RWPE2 (cell line): Measurements from ENCODE around the gene AKAP10.
"Not testable (repeated sequence)": the region's sequence is repeated elsewhere in the genome, so short reads cannot be mapped to it uniquely, and the experiment has no call there.

Source experiments
- ATAC-seq: fragments of 200-7000 bp; cut with Tn5 transposase; 3 replicates; pipeline ENCODE4 v1.9.1; 2021; ENCODE audit warnings: low read depth
- DNase-seq: peaks from one replicate; pipeline ENCODE4 v3.0.0-alpha.2; 2020; ENCODE audit warnings: low spot score
- H3K27ac ChIP-seq: fragments of 450-650 bp; 2 replicates; pipeline ENCODE4 v1.5.1; 2017; ENCODE audit warnings: mild to moderate bottlenecking; ENCODE audit not compliant: poor library complexity, severe bottlenecking
- H3K27me3 ChIP-seq: fragments of 250-450 bp; sonication (Bioruptor Pico); 2 replicates; pipeline ENCODE4 v1.5.1; 2021; ENCODE audit warnings: mild to moderate bottlenecking, moderate library complexity; ENCODE audit not compliant: insufficient read depth, poor library complexity, severe bottlenecking
- H3K36me3 ChIP-seq: fragments of 250-450 bp; sonication (Bioruptor Pico); 2 replicates; pipeline ENCODE4 v1.5.1; 2020; ENCODE audit warnings: low read depth, mild to moderate bottlenecking, moderate library complexity
- H3K4me1 ChIP-seq: fragments of 250-450 bp; sonication (Bioruptor Pico); 2 replicates; pipeline ENCODE4 v1.5.1; 2021; ENCODE audit warnings: mild to moderate bottlenecking, moderate library complexity; ENCODE audit not compliant: insufficient read depth, poor library complexity, severe bottlenecking
- H3K4me3 ChIP-seq: fragments of 250-450 bp; sonication (Bioruptor Pico); 2 replicates; pipeline ENCODE4 v1.5.1; 2021; ENCODE audit warnings: mild to moderate bottlenecking, moderate library complexity; ENCODE audit not compliant: severe bottlenecking
- H3K9me3 ChIP-seq: fragments of 250-450 bp; sonication (Bioruptor Pico); 2 replicates; pipeline ENCODE4 v1.5.1; 2021; ENCODE audit warnings: mild to moderate bottlenecking, moderate library complexity; ENCODE audit not compliant: severe bottlenecking
- CTCF ChIP-seq: fragments of 450-650 bp; IDR thresholded peaks from one replicate; pipeline ENCODE4 v1.5.1; 2017; ENCODE audit warnings: mild to moderate bottlenecking, moderate library complexity; ENCODE audit not compliant: poor library complexity, severe bottlenecking

The AKAP10 gene

GRCh38 chr17:19897090-19897837, 80.4 kb downstream of the AKAP10 start:
- Histone ChIP-seq H3K4me3 (no peak overlapping the region), H3K9me3 (no peaks in the 10 kb centered on the region), H3K4me1 (peaks cover 11% of the 10 kb centered on the region), H3K27ac (no peak overlapping the region), H3K36me3 (no peaks in the 10 kb centered on the region), H3K27me3 (no peaks in the 10 kb centered on the region)
- ATAC-seq: peak; percentile 37
- DNase-seq: no peak
- no peak for TF ChIP-seq CTCF

GRCh38 chr17:19896679-19897078, 80.9 kb downstream of the AKAP10 start:
- H3K9me3 ChIP-seq: no peaks in the 10 kb centered on the region
- no peaks in the 10 kb centered on the region for H3K27me3 ChIP-seq
- peaks cover 11% of the 10 kb centered on the region for H3K4me1 ChIP-seq
- ATAC-seq (no peak), DNase-seq (no peak)
- no peak overlapping the region for H3K4me3 ChIP-seq
- no peak for TF ChIP-seq CTCF
- no peaks in the 10 kb centered on the region for H3K36me3 ChIP-seq
- no peak overlapping the region for H3K27ac ChIP-seq

GRCh38 chr17:19890554-19890953, 87.1 kb downstream of the AKAP10 start:
- not testable (repeated sequence) for DNase-seq, H3K4me3 ChIP-seq, H3K27ac ChIP-seq, H3K4me1 ChIP-seq, H3K27me3 ChIP-seq, ATAC-seq, H3K36me3 ChIP-seq, H3K9me3 ChIP-seq

GRCh38 chr17:19890001-19890400, 87.6 kb downstream of the AKAP10 start:
- H3K4me3 ChIP-seq, H3K4me1 ChIP-seq, H3K27me3 ChIP-seq, H3K27ac ChIP-seq, H3K36me3 ChIP-seq, H3K9me3 ChIP-seq, DNase-seq, ATAC-seq: not testable (repeated sequence)

GRCh38 chr17:19886116-19886515, 91.5 kb downstream of the AKAP10 start:
- Histone ChIP-seq H3K27ac (no peak overlapping the region), H3K4me1 (no peaks in the 10 kb centered on the region), H3K9me3 (no peaks in the 10 kb centered on the region), H3K36me3 (no peaks in the 10 kb centered on the region), H3K27me3 (no peaks in the 10 kb centered on the region), H3K4me3 (no peak overlapping the region)
- DNase-seq (no peak), ATAC-seq (no peak)
- TF ChIP-seq CTCF: no peak

- Histone ChIP-seq H3K36me3 (no peaks in the 10 kb centered on the region), H3K27ac (no peak overlapping the region), H3K9me3 (no peaks in the 10 kb centered on the region), H3K4me1 (no peaks in the 10 kb centered on the region), H3K27me3 (no peaks in the 10 kb centered on the region), H3K4me3 (no peak overlapping the region)
- no peak for TF ChIP-seq CTCF
- ATAC-seq: no peak
- no peak for DNase-seq
Observed at GRCh38 chr17:19883537-19884215, 94.0 kb downstream of the AKAP10 start.
